ENCODE results near the gene TMC5.
"Not testable (repeated sequence)": the region's sequence is repeated elsewhere in the genome, so short reads cannot be mapped to it uniquely, and the experiment has no call there.

The TMC5 gene

GRCh38 chr16:19540241-19540970 is 122.7 kb downstream of the TMC5 start:
- Histone ChIP-seq H3K27ac (ENCODE audit: low read depth, low read length, severe bottlenecking) (no peak overlapping the region), H3K36me3 (ENCODE audit: control insufficient read depth, insufficient read depth, low read length) (peaks cover 68% of the 10 kb centered on the region), H3K4me3 (ENCODE audit: extremely low read depth, insufficient read depth, low read length, poor library complexity, severe bottlenecking) (no peak overlapping the region), H3K9me3 (ENCODE audit: control insufficient read depth, low read length) (no peaks in the 10 kb centered on the region), H3K4me1 (ENCODE audit: control insufficient read depth, insufficient read depth, low read length, poor library complexity, severe bottlenecking) (no peaks in the 10 kb centered on the region)
- 91 to 100% methylated on average over 4 of the region's 6 CpGs for WGBS, 2 experiments (ENCODE audit: insufficient coverage in 2 of 2)

DNA sequence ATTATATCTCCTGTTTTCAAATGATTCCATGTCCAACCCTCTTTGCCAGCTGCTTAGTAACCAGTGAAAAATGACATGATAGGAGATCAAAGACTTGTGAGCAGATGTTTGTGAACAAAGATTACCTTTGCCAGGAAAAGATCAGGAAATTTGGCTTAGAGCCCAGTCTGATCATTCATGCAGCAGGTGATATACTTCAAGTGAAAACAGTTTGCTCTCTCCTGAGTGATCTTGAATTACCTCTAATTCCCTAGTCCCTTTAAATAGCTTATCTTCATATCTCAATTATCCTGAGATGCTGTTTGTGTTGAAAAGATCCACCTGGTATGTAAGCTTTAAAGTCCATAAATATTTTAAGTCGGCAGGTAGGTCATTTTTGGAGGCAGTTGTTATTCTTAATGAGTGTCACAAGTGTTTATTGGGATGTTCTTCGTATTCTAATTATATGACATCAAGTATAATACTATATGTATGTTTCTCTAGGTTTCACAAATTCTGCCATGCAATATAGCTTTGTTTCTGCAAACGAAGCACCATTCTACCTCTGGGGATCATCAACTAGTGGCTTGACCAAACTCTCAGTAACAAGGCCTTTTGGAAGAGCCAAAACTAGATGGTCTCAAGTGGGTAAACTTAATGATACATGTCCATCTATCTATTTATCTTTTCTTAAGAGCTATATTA is 124.6 kb downstream of the TMC5 start:
- 86% methylated on average over 1 of the region's 3 CpGs; no CpG with 5 or more reads in 1 of the 2 experiments for WGBS, 2 experiments (ENCODE audit: insufficient coverage in 2 of 2)

DNA sequence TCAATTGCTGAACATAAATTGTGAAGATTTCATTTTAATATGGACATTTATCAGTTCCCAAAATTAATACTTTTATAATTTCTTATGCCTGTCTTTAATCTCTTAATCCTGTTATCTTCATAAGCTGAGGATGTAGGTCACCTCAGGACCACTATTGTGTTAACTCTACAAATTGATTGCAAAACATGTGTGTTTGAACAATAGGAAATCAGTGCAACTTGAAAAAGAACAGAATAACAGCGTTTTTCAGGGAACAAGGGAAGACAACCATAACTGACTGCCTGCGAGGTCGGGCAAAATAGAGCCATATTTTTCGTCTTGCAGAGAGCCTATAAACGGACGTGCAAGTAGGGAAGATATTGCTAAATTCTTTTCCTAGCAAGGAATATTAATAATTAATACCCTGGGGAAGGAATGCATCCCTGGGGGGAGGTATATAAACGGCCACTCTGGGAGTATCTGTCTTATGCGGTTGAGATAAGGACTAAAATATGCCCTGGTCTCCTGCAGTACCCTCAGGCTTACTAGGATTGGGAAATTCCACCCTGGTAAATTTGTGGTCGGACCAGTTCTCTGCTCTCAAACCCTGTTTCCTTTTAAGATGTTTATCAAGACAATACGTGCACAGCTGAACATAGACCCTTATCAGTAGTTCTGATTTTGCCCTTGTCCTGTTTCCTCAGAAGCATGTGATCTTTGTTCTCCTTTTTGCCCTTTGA is 125.8 kb downstream of the TMC5 start:
- H3K27ac ChIP-seq (ENCODE audit: low read depth, low read length, severe bottlenecking); H3K4me1 ChIP-seq (ENCODE audit: control insufficient read depth, insufficient read depth, low read length, poor library complexity, severe bottlenecking): not testable (repeated sequence)
- H3K36me3 ChIP-seq (ENCODE audit: control insufficient read depth, insufficient read depth, low read length): peaks cover 50% of the 10 kb centered on the region

More for the DNA sequence above, 124.6 kb downstream of the TMC5 start:
- H3K9me3 ChIP-seq (ENCODE audit: control insufficient read depth, low read length): no peaks in the 10 kb centered on the region
- H3K27ac ChIP-seq (ENCODE audit: low read depth, low read length, severe bottlenecking): no peak overlapping the region
- no peak overlapping the region for H3K4me3 ChIP-seq (ENCODE audit: extremely low read depth, insufficient read depth, low read length, poor library complexity, severe bottlenecking)
- peaks cover 53% of the 10 kb centered on the region for H3K36me3 ChIP-seq (ENCODE audit: control insufficient read depth, insufficient read depth, low read length)
- H3K4me1 ChIP-seq (ENCODE audit: control insufficient read depth, insufficient read depth, low read length, poor library complexity, severe bottlenecking): no peaks in the 10 kb centered on the region

GRCh38 chr16:19548144-19548543 is 130.5 kb downstream of the TMC5 start:
- Histone ChIP-seq H3K9me3 (ENCODE audit: control insufficient read depth, low read length) (no peaks in the 10 kb centered on the region), H3K4me1 (ENCODE audit: control insufficient read depth, insufficient read depth, low read length, poor library complexity, severe bottlenecking) (no peaks in the 10 kb centered on the region), H3K4me3 (ENCODE audit: extremely low read depth, insufficient read depth, low read length, poor library complexity, severe bottlenecking) (no peak overlapping the region), H3K27ac (ENCODE audit: low read depth, low read length, severe bottlenecking) (no peak overlapping the region), H3K36me3 (ENCODE audit: control insufficient read depth, insufficient read depth, low read length) (peaks cover 36% of the 10 kb centered on the region)
- WGBS, 2 experiments (ENCODE audit: insufficient coverage in 2 of 2): 92 to 94% methylated on average over 2 to 3 of the region's 3 CpGs

More for the DNA sequence above, 125.8 kb downstream of the TMC5 start:
- WGBS, 2 experiments (ENCODE audit: insufficient coverage in 2 of 2): 92 to 96% methylated on average over 6 to 7 of the region's 10 CpGs
- H3K9me3 ChIP-seq (ENCODE audit: control insufficient read depth, low read length); H3K4me3 ChIP-seq (ENCODE audit: extremely low read depth, insufficient read depth, low read length, poor library complexity, severe bottlenecking): not testable (repeated sequence)
